Neural cell (in vitro differentiated cells): ENCODE data around the gene IQCK. TPM values are rescaled to one million over a fixed set of nuclear protein-coding genes. Genes with fewer than 3 reads are reported as not detected.

Source experiments
- H2AFZ ChIP-seq: fragments of 200-600, 300-800 bp; sonication (generic), shearing (Covaris generic); 2 replicates; pipeline ENCODE4 v1.6.0; 2014; ENCODE audit warnings: low read depth, mild to moderate bottlenecking, antibody characterized with exemption, low read length, moderate library complexity
- H3F3A ChIP-seq: fragments of 200-600 bp; shearing (Covaris generic); 2 replicates; pipeline ENCODE4 v1.6.1; 2016; ENCODE audit warnings: mild to moderate bottlenecking, moderate library complexity, mixed read lengths, antibody characterized with exemption, low read length; ENCODE audit not compliant: insufficient read depth, poor library complexity, severe bottlenecking
- H3K27ac ChIP-seq: fragments of 200-600, 300-800 bp; sonication (generic), shearing (Covaris generic); 2 replicates; pipeline ENCODE4 v1.5.1; 2014; ENCODE audit warnings: mild to moderate bottlenecking, low read length, moderate library complexity
- H3K27me3 ChIP-seq: fragments of 300-800, 200-600 bp; sonication (generic), shearing (Covaris generic); 2 replicates; pipeline ENCODE4 v1.6.0; 2014; ENCODE audit warnings: mild to moderate bottlenecking, low read depth, low read length, moderate library complexity; ENCODE audit not compliant: insufficient read depth
- H3K36me3 ChIP-seq: fragments of 300-800, 200-600 bp; sonication (generic), shearing (Covaris generic); 2 replicates; pipeline ENCODE4 v1.5.1; 2014; ENCODE audit warnings: mild to moderate bottlenecking, antibody characterized with exemption, low read length, moderate library complexity; ENCODE audit not compliant: insufficient read depth
- H3K4me2 ChIP-seq: fragments of 300-800, 200-600 bp; sonication (generic), shearing (Covaris generic); 2 replicates; pipeline ENCODE4 v1.6.0; 2014; ENCODE audit warnings: mild to moderate bottlenecking, low read length
- H3K4me3 ChIP-seq: fragments of 300-800, 200-600 bp; sonication (generic), shearing (Covaris generic); 2 replicates; pipeline ENCODE4 v1.5.1; 2014; ENCODE audit warnings: mild to moderate bottlenecking, low read length, moderate library complexity
- H3K79me2 ChIP-seq: fragments of 200-600 bp; shearing (Covaris generic); replicated peaks from 2 replicates; pipeline ENCODE4 v1.6.0; 2014; ENCODE audit warnings: mild to moderate bottlenecking, low read length, moderate library complexity; ENCODE audit not compliant: insufficient read depth
- H3K9ac ChIP-seq: fragments of 300-800, 200-600 bp; sonication (generic), shearing (Covaris generic); 2 replicates; pipeline ENCODE4 v1.6.1; 2016; ENCODE audit warnings: mild to moderate bottlenecking, low read length, mixed read lengths
- H3K9me2 ChIP-seq: fragments of 200-600 bp; shearing (Covaris generic); 2 replicates; pipeline ENCODE4 v1.6.1; 2016; ENCODE audit warnings: mild to moderate bottlenecking, low read length, mixed read lengths; ENCODE audit not compliant: insufficient read depth
- H3K9me3 ChIP-seq: fragments of 200-600, 300-800 bp; sonication (generic), shearing (Covaris generic); 2 replicates; pipeline ENCODE4 v1.6.1; 2016; ENCODE audit warnings: mild to moderate bottlenecking, mixed run types, low read length, moderate library complexity, mixed read lengths
- H4K20me1 ChIP-seq: fragments of 200-600 bp; shearing (Covaris generic); 2 replicates; pipeline ENCODE4 v1.6.1; 2016; ENCODE audit warnings: mild to moderate bottlenecking, mixed run types; ENCODE audit not compliant: insufficient read depth
- EP300 ChIP-seq: fragments of 450-650 bp; conservative IDR thresholded peaks from 2 replicates; pipeline ENCODE4 v1.6.1; 2014; ENCODE audit warnings: antibody characterized with exemption, mild to moderate bottlenecking, moderate library complexity; ENCODE audit not compliant: poor library complexity, severe bottlenecking
- EZH2 ChIP-seq: fragments of 200-600, 300-800 bp; shearing (Covaris generic), sonication (generic); IDR thresholded peaks from 2 replicates; pipeline ENCODE4 v1.6.1; 2014; ENCODE audit warnings: antibody characterized with exemption, low read length, borderline replicate concordance, mild to moderate bottlenecking; ENCODE audit not compliant: insufficient read depth, poor library complexity, severe bottlenecking
- MXI1 ChIP-seq: fragments of 450-650 bp; conservative IDR thresholded peaks from 2 replicates; pipeline ENCODE4 v1.6.1; 2014; ENCODE audit warnings: antibody characterized with exemption, mild to moderate bottlenecking; ENCODE audit not compliant: poor library complexity, severe bottlenecking
- POLR2AphosphoS5 ChIP-seq: IDR thresholded peaks from 2 replicates; pipeline ENCODE4 v1.6.1; 2012
- RAD21 ChIP-seq: fragments of 450-650 bp; conservative IDR thresholded peaks from 2 replicates; pipeline ENCODE4 v1.6.1; 2014; ENCODE audit warnings: antibody characterized with exemption, mild to moderate bottlenecking, moderate library complexity
- SMC3 ChIP-seq: fragments of 450-650 bp; conservative IDR thresholded peaks from 2 replicates; pipeline ENCODE4 v1.6.1; 2014; ENCODE audit warnings: antibody characterized with exemption, mild to moderate bottlenecking, moderate library complexity; ENCODE audit not compliant: poor library complexity
- TAF1 ChIP-seq: IDR thresholded peaks from 2 replicates; pipeline ENCODE4 v1.6.1; 2012; ENCODE audit warnings: low read depth
- polyA plus RNA-seq: library from polyadenylated mRNA; depleted of rRNA; stranded (reverse); fragments of >200 nt; gene quantifications from 2 replicates; pipeline ENCODE4 v1.2.3, GENCODE V29; 2014
- TF ChIP-seq, protein P1 (sequence below): IDR thresholded peaks from 2 replicates; pipeline ENCODE4 v1.6.1; 2012; ENCODE audit warnings: borderline replicate concordance
- TF ChIP-seq, protein P2 (sequence below): fragments of 450-650 bp; IDR thresholded peaks from 2 replicates; pipeline ENCODE4 v1.5.1; 2014; ENCODE audit warnings: antibody characterized with exemption, mild to moderate bottlenecking, moderate library complexity; ENCODE audit not compliant: poor library complexity, severe bottlenecking

Gene IQCK
- polyA plus RNA-seq, 1 donor from 2014 or later, result 10.2 TPM

DNA sequence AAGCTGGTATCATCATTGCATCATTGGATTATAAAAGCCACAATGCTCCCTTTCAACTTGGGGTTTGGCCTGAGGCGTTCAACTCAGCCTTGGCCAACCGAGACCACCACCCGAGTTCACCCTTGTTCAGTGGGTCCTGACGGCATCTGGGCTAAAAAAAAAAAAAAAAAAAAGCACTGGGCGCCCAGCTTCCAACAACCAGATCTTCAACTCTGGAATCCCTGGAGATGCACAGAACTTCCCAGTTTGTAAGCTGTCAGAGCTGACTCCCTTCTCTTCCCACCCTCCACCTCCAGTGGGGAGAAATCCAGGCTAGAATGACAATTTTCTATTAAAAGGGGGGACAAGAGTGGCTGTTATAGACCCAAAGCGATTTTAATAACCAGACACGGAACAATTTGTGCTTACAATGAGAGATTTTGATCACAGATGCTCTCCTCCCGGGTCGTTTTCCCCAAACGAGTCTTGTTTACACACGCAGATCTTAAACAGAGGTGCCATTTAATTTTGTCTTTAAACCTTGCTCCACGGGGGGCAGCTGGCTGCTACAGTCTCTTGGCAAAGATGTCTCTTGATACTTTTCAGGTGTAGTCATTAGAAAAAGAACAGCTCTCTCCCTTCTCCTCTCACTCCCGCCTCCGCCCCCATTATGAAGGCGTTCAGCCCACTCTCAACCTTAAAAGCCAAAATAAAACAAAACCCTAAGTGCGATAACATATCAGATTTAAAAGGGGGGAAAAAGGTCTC is 139.7 kb downstream of the IQCK start:
- H3K9me3 ChIP-seq, result no peaks in the 10 kb centered on the region
- H3K27ac ChIP-seq, result no peak overlapping the region
- peaks cover 3% of the 10 kb centered on the region for H3F3A ChIP-seq

DNA sequence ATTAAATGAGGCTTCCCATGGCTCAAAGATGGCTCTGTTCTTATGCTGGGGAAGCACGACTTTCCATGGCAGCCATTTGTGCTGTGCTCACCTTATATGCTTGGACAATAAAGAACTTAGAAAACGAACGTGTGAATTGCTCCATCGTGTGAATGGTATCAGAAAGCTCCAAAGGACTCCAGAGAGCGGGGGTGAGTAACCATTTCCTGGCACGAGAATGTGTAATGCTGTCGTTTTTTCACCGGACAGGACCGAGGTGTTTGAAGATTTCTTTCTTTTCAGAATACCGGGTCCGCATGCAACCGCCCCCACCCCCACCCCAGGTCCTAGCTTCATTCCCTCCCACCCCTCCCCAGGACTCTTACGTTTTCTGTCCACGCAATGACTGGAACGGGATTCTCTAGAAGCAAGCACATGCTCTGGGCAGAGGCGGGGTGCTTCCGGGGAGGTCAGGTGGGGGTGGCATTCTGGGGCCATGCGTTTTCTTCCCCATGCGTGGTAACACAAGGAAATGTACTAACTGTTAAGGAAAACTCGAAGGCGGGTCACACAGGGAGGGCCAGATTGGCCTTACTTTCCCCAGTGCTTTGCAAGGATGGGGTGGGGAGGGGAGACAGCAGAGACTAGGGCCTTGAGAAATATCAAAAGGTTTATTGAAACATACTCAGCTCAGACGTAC is 140.4 kb downstream of the IQCK start:
- Histone ChIP-seq H3K4me3 (no peak overlapping the region), H4K20me1 (no peaks in the 10 kb centered on the region), H3K27ac (no peak overlapping the region), H3F3A (peaks cover 3% of the 10 kb centered on the region), H3K4me2 (no peak overlapping the region), H3K36me3 (no peaks in the 10 kb centered on the region), H3K27me3 (no peaks in the 10 kb centered on the region), H3K9me2 (no peaks in the 10 kb centered on the region), H2AFZ (no peak overlapping the region), H3K9me3 (no peaks in the 10 kb centered on the region), H3K9ac (no peak overlapping the region), H3K79me2 (peaks cover 14% of the 10 kb centered on the region)
- no peak for TF ChIP-seq POLR2AphosphoS5
- no peak for TF ChIP-seq EZH2

More for the DNA sequence above, 139.7 kb downstream of the IQCK start:
- no peak overlapping the region for H2AFZ ChIP-seq
- H3K9ac ChIP-seq, result no peak overlapping the region
- H3K36me3 ChIP-seq, result no peaks in the 10 kb centered on the region
- H3K4me3 ChIP-seq, result no peak overlapping the region
- H3K9me2 ChIP-seq, result no peaks in the 10 kb centered on the region
- H3K79me2 ChIP-seq, result peaks cover 14% of the 10 kb centered on the region
- no peaks in the 10 kb centered on the region for H3K27me3 ChIP-seq
- H3K4me2 ChIP-seq, result no peak overlapping the region
- no peak for TF ChIP-seq TAF1
- no peak for TF ChIP-seq EZH2
- no peak for TF ChIP-seq SMC3
- TF ChIP-seq RAD21, result no peak
- TF ChIP-seq EP300, result no peak
- TF ChIP-seq, protein P1, sequence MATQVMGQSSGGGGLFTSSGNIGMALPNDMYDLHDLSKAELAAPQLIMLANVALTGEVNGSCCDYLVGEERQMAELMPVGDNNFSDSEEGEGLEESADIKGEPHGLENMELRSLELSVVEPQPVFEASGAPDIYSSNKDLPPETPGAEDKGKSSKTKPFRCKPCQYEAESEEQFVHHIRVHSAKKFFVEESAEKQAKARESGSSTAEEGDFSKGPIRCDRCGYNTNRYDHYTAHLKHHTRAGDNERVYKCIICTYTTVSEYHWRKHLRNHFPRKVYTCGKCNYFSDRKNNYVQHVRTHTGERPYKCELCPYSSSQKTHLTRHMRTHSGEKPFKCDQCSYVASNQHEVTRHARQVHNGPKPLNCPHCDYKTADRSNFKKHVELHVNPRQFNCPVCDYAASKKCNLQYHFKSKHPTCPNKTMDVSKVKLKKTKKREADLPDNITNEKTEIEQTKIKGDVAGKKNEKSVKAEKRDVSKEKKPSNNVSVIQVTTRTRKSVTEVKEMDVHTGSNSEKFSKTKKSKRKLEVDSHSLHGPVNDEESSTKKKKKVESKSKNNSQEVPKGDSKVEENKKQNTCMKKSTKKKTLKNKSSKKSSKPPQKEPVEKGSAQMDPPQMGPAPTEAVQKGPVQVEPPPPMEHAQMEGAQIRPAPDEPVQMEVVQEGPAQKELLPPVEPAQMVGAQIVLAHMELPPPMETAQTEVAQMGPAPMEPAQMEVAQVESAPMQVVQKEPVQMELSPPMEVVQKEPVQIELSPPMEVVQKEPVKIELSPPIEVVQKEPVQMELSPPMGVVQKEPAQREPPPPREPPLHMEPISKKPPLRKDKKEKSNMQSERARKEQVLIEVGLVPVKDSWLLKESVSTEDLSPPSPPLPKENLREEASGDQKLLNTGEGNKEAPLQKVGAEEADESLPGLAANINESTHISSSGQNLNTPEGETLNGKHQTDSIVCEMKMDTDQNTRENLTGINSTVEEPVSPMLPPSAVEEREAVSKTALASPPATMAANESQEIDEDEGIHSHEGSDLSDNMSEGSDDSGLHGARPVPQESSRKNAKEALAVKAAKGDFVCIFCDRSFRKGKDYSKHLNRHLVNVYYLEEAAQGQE, result no peak
- TF ChIP-seq, protein P2, sequence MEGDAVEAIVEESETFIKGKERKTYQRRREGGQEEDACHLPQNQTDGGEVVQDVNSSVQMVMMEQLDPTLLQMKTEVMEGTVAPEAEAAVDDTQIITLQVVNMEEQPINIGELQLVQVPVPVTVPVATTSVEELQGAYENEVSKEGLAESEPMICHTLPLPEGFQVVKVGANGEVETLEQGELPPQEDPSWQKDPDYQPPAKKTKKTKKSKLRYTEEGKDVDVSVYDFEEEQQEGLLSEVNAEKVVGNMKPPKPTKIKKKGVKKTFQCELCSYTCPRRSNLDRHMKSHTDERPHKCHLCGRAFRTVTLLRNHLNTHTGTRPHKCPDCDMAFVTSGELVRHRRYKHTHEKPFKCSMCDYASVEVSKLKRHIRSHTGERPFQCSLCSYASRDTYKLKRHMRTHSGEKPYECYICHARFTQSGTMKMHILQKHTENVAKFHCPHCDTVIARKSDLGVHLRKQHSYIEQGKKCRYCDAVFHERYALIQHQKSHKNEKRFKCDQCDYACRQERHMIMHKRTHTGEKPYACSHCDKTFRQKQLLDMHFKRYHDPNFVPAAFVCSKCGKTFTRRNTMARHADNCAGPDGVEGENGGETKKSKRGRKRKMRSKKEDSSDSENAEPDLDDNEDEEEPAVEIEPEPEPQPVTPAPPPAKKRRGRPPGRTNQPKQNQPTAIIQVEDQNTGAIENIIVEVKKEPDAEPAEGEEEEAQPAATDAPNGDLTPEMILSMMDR, result no peak
- TF ChIP-seq POLR2AphosphoS5, result no peak
- no peak for TF ChIP-seq MXI1
- H4K20me1 ChIP-seq, result no peaks in the 10 kb centered on the region
